Neural cell (in vitro differentiated cells): ENCODE measurements around the gene SPOP.

ENCODE experiments used
- CTCF ChIP-seq: fragments of 450-650 bp; IDR thresholded peaks from 2 replicates; pipeline ENCODE4 v1.5.1; 2014; ENCODE audit warnings: antibody characterized with exemption, mild to moderate bottlenecking, moderate library complexity; ENCODE audit not compliant: poor library complexity, severe bottlenecking
- RAD21 ChIP-seq: fragments of 450-650 bp; conservative IDR thresholded peaks from 2 replicates; pipeline ENCODE4 v1.6.1; 2014; ENCODE audit warnings: antibody characterized with exemption, mild to moderate bottlenecking, moderate library complexity
- TAF1 ChIP-seq: IDR thresholded peaks from 2 replicates; pipeline ENCODE4 v1.6.1; 2012; ENCODE audit warnings: low read depth

GRCh38 chr17:49633250-49633649 is 44.6 kb downstream of the SPOP start:
- TF ChIP-seq RAD21 = no peak
- no peak for TF ChIP-seq TAF1
- TF ChIP-seq CTCF = no peak
